ENCODE measurements around the gene PCSK4. TPM values are rescaled to one million over a fixed set of nuclear protein-coding genes. Genes with fewer than 3 reads are reported as not detected.

The PCSK4 gene
- total and polyA plus RNA-seq, 10 of the 15 experiments (the other 5 are each of a cell fraction or from before 2014, with no cell fraction given) = 0.27 to 0.99 (median 0.40) TPM; not detected in 3

GRCh38 chr19:1450735-1451731, 39.1 kb downstream of the PCSK4 start:
- H3K9me3 ChIP-seq (replicated peaks; ENCODE audit: control insufficient read depth, insufficient read depth, low read length) = no peaks in the 10 kb centered on the region; the same call in 2 of the 3 replicates
- H3K79me2 ChIP-seq (ENCODE audit: control insufficient read depth, insufficient read depth, low read length) = no peaks in the 10 kb centered on the region
- intact Hi-C loops (cut with micrococcal nuclease; ENCODE audit: unreplicated experiment) (no loop called here), in situ Hi-C loops (cut with MboI) (no loop called here)
- H3K4me2 ChIP-seq (ENCODE audit: control insufficient read depth, insufficient read depth) = no peak overlapping the region
- no peak overlapping the region for H2AFZ ChIP-seq (ENCODE audit: control insufficient read depth, low read depth, low read length)
- H4K20me1 ChIP-seq (ENCODE audit: control insufficient read depth, insufficient read depth) = no peaks in the 10 kb centered on the region
- ChIA-PET RAD21 (ENCODE audit: unreplicated experiment) (no interaction called here), CTCF (no interaction called here), SMC1A (ENCODE audit: uncharacterized antibody, unreplicated experiment) (no interaction called here), POLR2A (no interaction called here)
- H3K9ac ChIP-seq (ENCODE audit: control insufficient read depth, insufficient read depth, low read length) = no peak overlapping the region
- no peaks in the 10 kb centered on the region for H3K36me3 ChIP-seq (ENCODE audit: control insufficient read depth in 2 of 2, insufficient read depth in 2 of 2, low read length in 1 of 2)
- FAIRE-seq (no peak), DNase-seq (ENCODE audit: low read depth, low spot score) (no peak), ATAC-seq (no peak)
- WGBS (ENCODE audit: insufficient coverage, insufficient replicate concordance, low lambda C conversion rate, missing lambda C conversion rate) = 28% methylated on average over 22 of the region's 22 CpGs
- no peak overlapping the region for H3K4me3 ChIP-seq
- no TSS peak for BruUV-seq (replicated peaks)
- peaks cover 10 to 14% of the 10 kb centered on the region in 2 experiments for H3K27me3 ChIP-seq (replicated peaks in 1 of 2; ENCODE audit: control insufficient read depth in 2 of 2, insufficient read depth in 2 of 2, low read length in 1 of 2)
- peaks cover 3% of the 10 kb centered on the region for H3K4me1 ChIP-seq (ENCODE audit: control insufficient read depth, insufficient read depth, low read length)
- H3K27ac ChIP-seq (ENCODE audit: control insufficient read depth, insufficient read depth) = no peak overlapping the region
- no peak for TF ChIP-seq ATF7 (IDR thresholded peaks at IDR 0.05; ENCODE audit: low read depth)
- TF ChIP-seq POLR2AphosphoS2 (IDR thresholded peaks at IDR 0.05; ENCODE audit: low read depth, low read length) = no peak
- TF ChIP-seq, protein P1, sequence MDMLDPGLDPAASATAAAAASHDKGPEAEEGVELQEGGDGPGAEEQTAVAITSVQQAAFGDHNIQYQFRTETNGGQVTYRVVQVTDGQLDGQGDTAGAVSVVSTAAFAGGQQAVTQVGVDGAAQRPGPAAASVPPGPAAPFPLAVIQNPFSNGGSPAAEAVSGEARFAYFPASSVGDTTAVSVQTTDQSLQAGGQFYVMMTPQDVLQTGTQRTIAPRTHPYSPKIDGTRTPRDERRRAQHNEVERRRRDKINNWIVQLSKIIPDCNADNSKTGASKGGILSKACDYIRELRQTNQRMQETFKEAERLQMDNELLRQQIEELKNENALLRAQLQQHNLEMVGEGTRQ (IDR thresholded peaks at IDR 0.05; ENCODE audit: borderline replicate concordance, low read depth, low read length) = no peak
- no peak for TF ChIP-seq CBFB (IDR thresholded peaks at IDR 0.05; ENCODE audit: low read depth)
- no peak for TF ChIP-seq BCLAF1 (IDR thresholded peaks at IDR 0.05)
- TF ChIP-seq POLR2A (IDR thresholded peaks at IDR 0.05; ENCODE audit: low read depth, low read length) = no peak
- TF ChIP-seq NFXL1 (IDR thresholded peaks at IDR 0.05; ENCODE audit: borderline replicate concordance) = no peak
- TF ChIP-seq IRF3 (IDR thresholded peaks at IDR 0.05) = no peak
- no peak for TF ChIP-seq FOS (IDR thresholded peaks at IDR 0.05; ENCODE audit: borderline replicate concordance, extremely low read depth, insufficient read length)
- TF ChIP-seq LARP7 (IDR thresholded peaks at IDR 0.05) = no peak
- no peak for TF ChIP-seq NFIC (IDR thresholded peaks at IDR 0.05; ENCODE audit: low read depth, low read length)
- no peak for TF ChIP-seq TCF3 (IDR thresholded peaks at IDR 0.05; ENCODE audit: borderline replicate concordance, insufficient read depth, low read depth, low read length)
- TF ChIP-seq, protein P2, sequence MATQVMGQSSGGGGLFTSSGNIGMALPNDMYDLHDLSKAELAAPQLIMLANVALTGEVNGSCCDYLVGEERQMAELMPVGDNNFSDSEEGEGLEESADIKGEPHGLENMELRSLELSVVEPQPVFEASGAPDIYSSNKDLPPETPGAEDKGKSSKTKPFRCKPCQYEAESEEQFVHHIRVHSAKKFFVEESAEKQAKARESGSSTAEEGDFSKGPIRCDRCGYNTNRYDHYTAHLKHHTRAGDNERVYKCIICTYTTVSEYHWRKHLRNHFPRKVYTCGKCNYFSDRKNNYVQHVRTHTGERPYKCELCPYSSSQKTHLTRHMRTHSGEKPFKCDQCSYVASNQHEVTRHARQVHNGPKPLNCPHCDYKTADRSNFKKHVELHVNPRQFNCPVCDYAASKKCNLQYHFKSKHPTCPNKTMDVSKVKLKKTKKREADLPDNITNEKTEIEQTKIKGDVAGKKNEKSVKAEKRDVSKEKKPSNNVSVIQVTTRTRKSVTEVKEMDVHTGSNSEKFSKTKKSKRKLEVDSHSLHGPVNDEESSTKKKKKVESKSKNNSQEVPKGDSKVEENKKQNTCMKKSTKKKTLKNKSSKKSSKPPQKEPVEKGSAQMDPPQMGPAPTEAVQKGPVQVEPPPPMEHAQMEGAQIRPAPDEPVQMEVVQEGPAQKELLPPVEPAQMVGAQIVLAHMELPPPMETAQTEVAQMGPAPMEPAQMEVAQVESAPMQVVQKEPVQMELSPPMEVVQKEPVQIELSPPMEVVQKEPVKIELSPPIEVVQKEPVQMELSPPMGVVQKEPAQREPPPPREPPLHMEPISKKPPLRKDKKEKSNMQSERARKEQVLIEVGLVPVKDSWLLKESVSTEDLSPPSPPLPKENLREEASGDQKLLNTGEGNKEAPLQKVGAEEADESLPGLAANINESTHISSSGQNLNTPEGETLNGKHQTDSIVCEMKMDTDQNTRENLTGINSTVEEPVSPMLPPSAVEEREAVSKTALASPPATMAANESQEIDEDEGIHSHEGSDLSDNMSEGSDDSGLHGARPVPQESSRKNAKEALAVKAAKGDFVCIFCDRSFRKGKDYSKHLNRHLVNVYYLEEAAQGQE (IDR thresholded peaks at IDR 0.05; ENCODE audit: low read depth, low read length) = no peak
- TF ChIP-seq CREM (IDR thresholded peaks at IDR 0.05; ENCODE audit: low read depth) = no peak

All from GM12878 (cell line).